ENCODE data around the gene C19orf38.
A peak's percentile ranks its signal among the peaks of the same experiment; 100 is the strongest.

C19orf38 gene, protein sequence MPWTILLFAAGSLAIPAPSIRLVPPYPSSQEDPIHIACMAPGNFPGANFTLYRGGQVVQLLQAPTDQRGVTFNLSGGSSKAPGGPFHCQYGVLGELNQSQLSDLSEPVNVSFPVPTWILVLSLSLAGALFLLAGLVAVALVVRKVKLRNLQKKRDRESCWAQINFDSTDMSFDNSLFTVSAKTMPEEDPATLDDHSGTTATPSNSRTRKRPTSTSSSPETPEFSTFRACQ

DNA sequence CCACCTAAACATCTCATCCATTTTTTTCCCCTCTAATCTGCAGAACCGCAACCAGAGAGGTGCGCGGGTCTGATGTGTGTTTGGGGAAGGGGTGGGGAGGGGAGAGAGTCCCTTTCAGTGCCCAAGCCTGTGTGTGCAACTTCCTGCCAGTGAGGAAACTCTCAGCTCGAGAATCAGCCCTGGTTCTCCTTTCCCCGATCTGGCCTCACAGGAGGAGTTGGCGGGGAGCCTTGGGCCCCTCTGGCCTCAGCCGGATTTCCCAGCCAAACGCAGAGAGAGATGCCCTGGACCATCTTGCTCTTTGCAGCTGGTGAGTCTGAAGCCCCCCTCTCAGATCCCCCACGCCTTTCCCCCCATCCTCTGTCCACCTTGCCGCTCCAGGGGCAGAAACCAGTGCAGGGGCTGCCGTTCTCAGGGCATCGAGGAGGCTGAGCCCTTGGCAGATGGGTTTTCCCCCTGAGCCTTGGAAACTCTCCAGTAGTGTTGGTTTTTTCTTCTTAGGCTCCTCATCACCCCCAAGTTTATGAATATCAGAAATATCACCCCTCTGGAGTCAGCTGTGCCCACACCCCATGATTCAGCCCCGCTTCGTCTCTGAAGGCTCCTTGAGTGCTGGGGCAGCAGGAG, at the start of gene C19orf38:
Gene C19orf38 (plus strand): TSS at position 186 of the 627 bp plus-strand sequence. CDS start 94 bp downstream, at position 280.
- no peak for DNase-seq (ENCODE audit: low read depth)

GRCh38 chr19:10800488-10800887, 47.7 kb upstream of the C19orf38 start:
- no peak for DNase-seq (ENCODE audit: low read depth)

- no peak for DNase-seq (ENCODE audit: low read depth)
Measured at GRCh38 chr19:10802479-10802878, 45.7 kb upstream of the C19orf38 start.

GRCh38 chr19:10803252-10803651, 45.0 kb upstream of the C19orf38 start:
- DNase-seq (ENCODE audit: low read depth): no peak

DNA sequence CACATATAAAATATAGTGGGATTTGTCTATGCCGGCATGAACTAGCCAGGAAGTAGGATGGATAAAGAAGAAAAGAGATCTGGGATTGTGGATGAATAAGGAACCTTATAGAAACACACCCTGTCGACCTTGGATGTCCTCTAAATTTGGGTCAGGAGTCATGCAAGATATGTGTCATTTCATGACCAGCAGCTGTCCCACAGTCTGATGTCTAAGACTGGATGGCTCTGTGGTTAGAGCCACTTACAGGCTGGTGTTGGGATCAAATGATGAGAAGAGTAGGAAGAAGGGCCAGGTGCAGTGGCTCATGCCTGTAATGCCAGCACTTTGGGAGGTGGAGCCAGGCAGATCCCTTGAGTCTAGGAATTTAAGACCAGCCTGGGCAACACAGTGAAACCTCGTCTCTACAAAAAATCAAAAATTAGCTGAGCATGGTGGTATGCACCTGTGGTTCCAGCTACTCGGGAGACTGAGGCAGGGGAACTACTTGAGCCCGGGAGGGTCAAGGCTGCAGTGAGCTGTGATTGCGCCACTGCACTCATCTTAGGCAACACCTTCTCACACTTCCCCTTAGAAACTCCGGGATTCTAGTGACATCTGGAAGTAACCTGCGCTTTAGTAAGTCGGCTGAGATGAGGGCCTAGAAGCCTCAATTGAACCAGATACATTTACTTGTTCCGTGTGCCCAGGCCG, 43.0 kb upstream of the C19orf38 start:
- no peak for DNase-seq (ENCODE audit: low read depth)

DNA sequence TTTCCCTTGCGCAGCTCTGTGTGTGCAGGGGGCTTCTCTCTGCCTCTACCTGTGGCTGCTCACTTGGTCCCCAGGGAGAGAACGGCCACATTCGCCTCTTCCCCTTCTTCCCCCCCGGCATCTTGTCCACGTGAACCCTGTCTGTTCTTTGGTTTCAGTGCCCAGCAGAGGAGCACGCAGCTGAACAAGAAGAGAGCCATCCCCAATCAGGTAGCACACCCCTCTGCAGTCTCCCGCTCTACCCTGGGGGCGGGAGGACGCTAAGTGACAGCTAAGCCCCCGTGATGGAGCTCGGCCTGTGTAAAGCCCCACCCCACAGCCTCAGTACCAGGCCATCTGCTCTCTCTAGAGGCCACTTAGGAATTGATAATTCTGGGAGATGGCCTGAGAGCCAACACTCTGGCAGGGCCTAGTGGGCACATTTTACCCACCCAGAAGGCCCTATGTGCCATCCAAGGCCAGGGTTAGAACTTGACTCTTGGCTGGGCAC, 42.4 kb upstream of the C19orf38 start:
- DNase-seq (ENCODE audit: low read depth): no peak

DNA sequence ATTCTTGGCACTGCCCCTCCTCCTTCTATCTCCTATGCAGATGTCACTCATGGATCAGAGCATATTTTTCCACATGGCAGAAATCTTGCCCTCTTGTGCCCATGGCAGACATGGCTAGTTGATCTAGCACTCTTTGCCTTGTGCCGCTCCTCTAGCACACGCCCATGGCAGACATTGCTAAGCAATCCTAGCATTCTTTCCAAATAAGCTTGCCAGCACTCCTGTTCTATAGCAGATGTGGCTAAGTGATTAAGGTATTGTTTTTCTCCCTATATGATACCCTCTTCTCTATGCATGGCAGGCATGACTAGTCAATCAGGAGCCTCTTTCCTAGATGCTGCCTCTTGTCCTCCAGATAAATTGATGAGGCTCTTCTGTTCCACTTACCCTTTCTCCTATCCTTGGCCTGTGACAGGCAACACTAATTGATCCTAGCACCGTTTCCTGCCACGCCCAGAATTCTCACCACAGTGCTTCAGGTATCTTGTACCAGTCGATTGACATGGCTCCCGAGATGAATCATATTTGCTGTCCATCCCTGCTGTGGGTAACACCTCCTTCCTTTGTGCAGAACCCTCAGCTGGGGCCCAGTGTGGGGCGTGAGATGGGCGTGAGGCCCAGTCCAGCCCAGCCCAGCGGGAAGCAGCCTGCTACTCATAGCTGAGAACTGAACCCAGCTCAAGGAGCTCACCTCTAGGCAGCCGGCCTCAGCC, 39.1 kb upstream of the C19orf38 start:
- DNase-seq (ENCODE audit: low read depth): no peak

DNA sequence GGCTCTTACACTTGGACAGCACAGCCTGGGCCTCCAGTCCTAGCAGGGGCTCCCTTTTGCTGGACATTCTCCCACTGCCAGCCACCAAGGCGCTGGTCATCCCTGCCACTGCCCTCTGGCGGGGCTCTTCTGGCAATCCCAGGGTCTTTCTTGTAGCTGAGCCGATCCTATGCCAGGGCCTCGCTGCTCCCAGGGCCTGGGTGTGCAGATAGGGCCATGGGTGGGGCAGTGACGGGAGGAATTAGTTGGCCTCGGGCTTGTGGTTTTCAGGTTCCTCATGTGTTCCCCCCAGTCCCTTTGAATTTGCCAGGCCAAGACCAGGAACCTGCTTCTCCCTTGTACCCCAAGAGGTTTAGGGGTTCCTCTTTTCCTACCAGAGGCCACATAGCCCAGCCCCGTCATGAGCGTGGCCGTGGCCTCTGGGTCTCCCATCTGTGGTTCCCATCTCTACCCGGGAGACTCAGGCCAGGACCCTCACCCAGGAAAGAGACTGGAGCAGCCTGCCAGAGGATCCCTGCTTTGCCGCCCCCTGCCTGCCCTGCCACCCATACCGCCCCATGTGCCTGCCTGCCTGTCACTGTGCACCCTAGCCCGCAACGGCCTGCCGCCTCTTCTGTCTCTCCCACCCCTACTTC, 38.4 kb upstream of the C19orf38 start:
- DNase-seq (ENCODE audit: low read depth): no peak

- no peak for DNase-seq (ENCODE audit: low read depth)
Measured at GRCh38 chr19:10811391-10812111, 36.7 kb upstream of the C19orf38 start.

DNA sequence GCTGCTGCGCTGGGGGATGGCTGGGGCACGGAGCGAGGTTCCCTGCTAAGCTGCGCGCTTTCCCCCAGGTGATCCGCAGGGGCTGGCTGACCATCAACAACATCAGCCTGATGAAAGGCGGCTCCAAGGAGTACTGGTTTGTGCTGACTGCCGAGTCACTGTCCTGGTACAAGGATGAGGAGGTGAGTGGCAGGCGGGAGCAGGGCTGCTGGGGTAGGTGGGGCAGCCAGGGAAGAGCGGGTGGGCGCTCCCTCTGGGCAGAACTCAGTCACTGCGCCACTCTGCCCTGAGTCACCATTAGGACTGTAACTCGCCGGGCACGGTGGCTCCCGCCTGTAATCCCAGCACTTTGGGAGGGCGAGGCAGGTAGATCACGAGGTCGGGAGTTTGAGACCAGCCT, 36.0 kb upstream of the C19orf38 start:
- DNase-seq (ENCODE audit: low read depth): no peak

GRCh38 chr19:10812902-10813404, 35.3 kb upstream of the C19orf38 start:
- peak; percentile 29 for DNase-seq (ENCODE audit: low read depth)

GRCh38 chr19:10815007-10815536, 33.1 kb upstream of the C19orf38 start:
- no peak for DNase-seq (ENCODE audit: low read depth)

GRCh38 chr19:10815969-10816644, 32.1 kb upstream of the C19orf38 start:
- no peak for DNase-seq (ENCODE audit: low read depth)

GRCh38 chr19:10816691-10817090, 31.5 kb upstream of the C19orf38 start:
- DNase-seq (ENCODE audit: low read depth): no peak

DNA sequence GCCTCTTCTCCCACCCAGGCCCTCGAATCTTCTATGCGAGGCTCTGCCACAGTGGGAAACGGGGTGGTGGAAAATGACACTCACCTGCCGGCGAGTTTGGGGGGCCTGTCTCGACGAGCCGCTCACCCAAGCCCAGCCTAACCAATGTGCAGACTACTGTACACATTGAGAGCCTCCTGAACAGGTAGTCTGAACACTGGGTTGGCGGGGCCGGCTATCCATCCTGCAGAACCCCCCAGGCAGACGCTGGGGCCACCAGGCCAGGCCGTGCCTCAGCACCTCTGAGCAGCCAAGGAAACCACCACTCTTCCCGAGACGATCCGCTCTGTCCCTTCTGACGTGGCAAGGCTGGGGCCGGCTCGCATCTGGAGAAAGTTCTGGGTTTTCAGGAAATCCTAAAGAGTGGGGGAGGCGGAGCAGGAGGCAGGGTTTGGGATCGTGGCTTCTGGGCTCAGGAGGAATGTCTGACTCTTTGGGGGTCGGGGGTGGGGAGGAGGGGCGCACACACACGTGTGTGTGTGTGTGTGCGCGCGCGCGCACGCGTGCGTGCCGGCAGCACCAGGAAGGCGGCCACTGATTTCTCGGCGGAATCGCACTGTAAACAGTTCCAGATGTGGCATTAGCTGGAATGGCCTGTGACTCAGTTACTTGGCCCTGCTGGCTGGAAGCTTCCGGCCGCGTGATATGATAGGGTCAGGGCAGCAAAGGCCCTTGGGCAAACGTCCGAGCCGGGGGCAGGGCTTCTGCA, 30.8 kb upstream of the C19orf38 start:
- DNase-seq (ENCODE audit: low read depth): no peak

- no peak for DNase-seq (ENCODE audit: low read depth)
Measured at GRCh38 chr19:10818301-10819123, 29.7 kb upstream of the C19orf38 start.

DNA sequence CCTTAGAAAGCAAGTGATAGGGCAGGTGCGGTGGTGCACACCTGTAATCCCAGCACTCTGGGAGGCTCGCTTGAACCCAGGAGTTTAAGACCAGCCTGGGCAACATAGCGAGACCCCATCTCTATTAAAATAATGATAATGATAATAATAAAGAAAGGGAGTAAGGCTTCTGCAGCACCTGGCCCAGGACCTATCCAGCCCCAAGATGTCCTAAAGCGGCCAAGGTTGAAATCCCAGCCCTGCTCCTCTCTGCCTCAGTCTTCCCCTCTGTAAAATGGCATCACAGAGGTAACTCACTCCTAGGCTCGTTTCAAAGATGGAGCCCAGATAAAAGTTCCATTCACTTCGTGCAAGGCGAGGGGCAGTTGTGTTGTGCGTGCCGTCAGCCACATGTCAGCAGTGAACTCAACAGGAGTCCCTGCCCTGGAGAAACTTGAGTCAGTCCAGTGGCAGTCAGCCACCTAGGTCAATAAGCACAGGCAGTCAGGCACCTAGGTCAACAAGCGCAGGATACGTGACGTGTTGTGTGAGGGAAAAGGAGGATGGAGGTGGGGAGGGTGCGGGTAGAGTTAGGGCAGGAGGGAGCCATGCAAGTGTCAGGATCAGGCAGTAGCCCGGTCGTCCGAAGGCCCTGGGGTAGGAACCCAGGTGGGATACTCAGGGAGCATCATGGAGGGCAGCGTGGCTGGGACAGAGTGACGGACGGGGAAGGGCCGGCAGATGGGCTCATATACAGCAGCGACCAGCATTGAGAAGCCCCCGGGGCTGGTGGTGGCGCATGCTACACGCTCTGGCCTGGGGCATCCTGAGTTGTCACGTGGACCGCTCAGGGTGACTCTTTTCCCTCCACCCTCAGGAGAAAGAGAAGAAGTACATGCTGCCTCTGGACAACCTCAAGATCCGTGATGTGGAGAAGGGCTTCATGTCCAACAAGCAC, 28.8 kb upstream of the C19orf38 start:
- DNase-seq (ENCODE audit: low read depth): no peak

- DNase-seq (ENCODE audit: low read depth): no peak
Measured at GRCh38 chr19:10820173-10820572, 28.0 kb upstream of the C19orf38 start.
